Breast epithelium (tissue), 4 donors: ENCODE results near the gene ZMIZ1. TPM values are rescaled to one million over a fixed set of nuclear protein-coding genes. Genes with fewer than 3 reads are reported as not detected.

Experiments used
- DNase-seq, 2 donors: peaks; one replicate each; pipeline ENCODE4 v3.0.0-alpha.2; 2019; ENCODE audit warnings: low spot score in 2 of 2
- H3K27ac ChIP-seq, 2 donors: fragments of 200-600 bp; sonication (generic) in 1 of 2; one replicate each; pipeline ENCODE4 v1.5.1; 2016 to 2019; ENCODE audit warnings: mild to moderate bottlenecking in 1 of 2
- H3K27me3 ChIP-seq, 2 donors: fragments of 200-600 bp; sonication (generic) in 1 of 2; one replicate each; pipeline versions ENCODE4 v1.5.1 to v1.6.0; 2017 to 2019; ENCODE audit warnings: control low read depth in 1 of 2, mild to moderate bottlenecking in 1 of 2
- H3K36me3 ChIP-seq: fragments of 200-600 bp; one replicate; pipeline ENCODE4 v1.5.1; 2019
- H3K4me1 ChIP-seq, 2 donors: fragments of 200-600 bp; sonication (generic); one replicate each; pipeline ENCODE4 v1.5.1; 2016 to 2019; ENCODE audit warnings: control low read depth in 1 of 2
- H3K4me3 ChIP-seq, 3 donors: fragments of 200-600 bp; sonication (generic); 1 replicate in 2 of 3; 2 replicates in 1 of 3; pipeline ENCODE4 v1.5.1; 2016 to 2019; ENCODE audit warnings: mild to moderate bottlenecking in 3 of 3, moderate library complexity in 2 of 3
- H3K9me3 ChIP-seq, 2 donors: fragments of 200-600 bp; sonication (generic) in 1 of 2; one replicate each; pipeline ENCODE4 v1.5.1; 2016 to 2019; ENCODE audit warnings: control low read depth in 1 of 2
- POLR2A ChIP-seq: fragments of 450-650 bp; IDR thresholded peaks from one replicate; pipeline ENCODE4 v1.6.1; 2016; ENCODE audit warnings: antibody characterized with exemption, mild to moderate bottlenecking, moderate library complexity
- POLR2AphosphoS5 ChIP-seq, 3 donors: sonication (generic); formaldehyde crosslinking; IDR thresholded peaks; one replicate each; pipeline ENCODE4 v1.6.1; 2017; ENCODE audit warnings: antibody characterized with exemption in 3 of 3
- intact Hi-C: fragments of 100-400 bp; cut with DNase I; formaldehyde crosslinking; loops from one replicate; pipeline ENCODE4 v1.15.1; 2023; ENCODE audit warnings: low total_unique reads
- total RNA-seq, 3 donors: library from RNA; depleted of rRNA; stranded (reverse); fragments of >200 nt; gene quantifications; one replicate each; pipeline ENCODE4 v1.1.0, GENCODE V29; 2016
- TF ChIP-seq, protein P1 (sequence below), 3 donors: fragments of 450-650 bp; IDR thresholded peaks; one replicate each; pipeline ENCODE4 v1.5.1; 2016 to 2017; ENCODE audit warnings: antibody characterized with exemption in 3 of 3, mild to moderate bottlenecking in 3 of 3, moderate library complexity in 3 of 3

ZMIZ1 gene
- total RNA-seq, 3 donors from 2014 or later, result 34.4 to 63.7 (median 39.8) TPM

- no peak overlapping the region for H3K4me3 ChIP-seq
- peak overlapping the region in 1 of 2 donors; percentile 19 for H3K27ac ChIP-seq
- H3K36me3 ChIP-seq, result peaks cover 14% of the 10 kb centered on the region
- TF ChIP-seq POLR2AphosphoS5 (IDR thresholded peaks at IDR 0.05) (no peak), POLR2A (no peak)
- TF ChIP-seq, protein P1, sequence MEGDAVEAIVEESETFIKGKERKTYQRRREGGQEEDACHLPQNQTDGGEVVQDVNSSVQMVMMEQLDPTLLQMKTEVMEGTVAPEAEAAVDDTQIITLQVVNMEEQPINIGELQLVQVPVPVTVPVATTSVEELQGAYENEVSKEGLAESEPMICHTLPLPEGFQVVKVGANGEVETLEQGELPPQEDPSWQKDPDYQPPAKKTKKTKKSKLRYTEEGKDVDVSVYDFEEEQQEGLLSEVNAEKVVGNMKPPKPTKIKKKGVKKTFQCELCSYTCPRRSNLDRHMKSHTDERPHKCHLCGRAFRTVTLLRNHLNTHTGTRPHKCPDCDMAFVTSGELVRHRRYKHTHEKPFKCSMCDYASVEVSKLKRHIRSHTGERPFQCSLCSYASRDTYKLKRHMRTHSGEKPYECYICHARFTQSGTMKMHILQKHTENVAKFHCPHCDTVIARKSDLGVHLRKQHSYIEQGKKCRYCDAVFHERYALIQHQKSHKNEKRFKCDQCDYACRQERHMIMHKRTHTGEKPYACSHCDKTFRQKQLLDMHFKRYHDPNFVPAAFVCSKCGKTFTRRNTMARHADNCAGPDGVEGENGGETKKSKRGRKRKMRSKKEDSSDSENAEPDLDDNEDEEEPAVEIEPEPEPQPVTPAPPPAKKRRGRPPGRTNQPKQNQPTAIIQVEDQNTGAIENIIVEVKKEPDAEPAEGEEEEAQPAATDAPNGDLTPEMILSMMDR (IDR thresholded peaks at IDR 0.05), result no peak
- H3K27me3 ChIP-seq, result no peaks in the 10 kb centered on the region
- no peaks in the 10 kb centered on the region for H3K4me1 ChIP-seq
- DNase-seq, result no peak
- intact Hi-C loops, result no loop called here
- no peaks in the 10 kb centered on the region for H3K9me3 ChIP-seq
Observed at GRCh38 chr10:79295563-79295962, 226.8 kb downstream of the ZMIZ1 start.

GRCh38 chr10:79296431-79296830 is 227.7 kb downstream of the ZMIZ1 start:
- H3K4me3 ChIP-seq, result no peak overlapping the region
- H3K36me3 ChIP-seq, result peaks cover 14% of the 10 kb centered on the region
- H3K4me1 ChIP-seq, result no peaks in the 10 kb centered on the region
- peak overlapping the region in 1 of 2 donors; percentile 19 for H3K27ac ChIP-seq
- no peaks in the 10 kb centered on the region for H3K9me3 ChIP-seq
- no peak for DNase-seq
- TF ChIP-seq POLR2A, result no peak
- no peak for TF ChIP-seq POLR2AphosphoS5 (IDR thresholded peaks at IDR 0.05)
- TF ChIP-seq, protein P1 (IDR thresholded peaks at IDR 0.05), result no peak
- H3K27me3 ChIP-seq, result no peaks in the 10 kb centered on the region
- intact Hi-C loops, result no loop called here

GRCh38 chr10:79298403-79299244 is 229.9 kb downstream of the ZMIZ1 start:
- no peak overlapping the region for H3K4me3 ChIP-seq
- TF ChIP-seq, protein P1 (IDR thresholded peaks at IDR 0.05), result no peak
- TF ChIP-seq POLR2AphosphoS5 (IDR thresholded peaks at IDR 0.05), result no peak
- no peak for TF ChIP-seq POLR2A
- H3K27me3 ChIP-seq, result no peaks in the 10 kb centered on the region
- no peaks in the 10 kb centered on the region for H3K4me1 ChIP-seq
- H3K36me3 ChIP-seq, result peaks cover 5% of the 10 kb centered on the region
- intact Hi-C loops, result no loop called here
- H3K27ac ChIP-seq, result peak overlapping the region in 1 of 2 donors; percentile 32
- DNase-seq, result no peak
- H3K9me3 ChIP-seq, result no peaks in the 10 kb centered on the region

GRCh38 chr10:79299397-79300241 is 230.9 kb downstream of the ZMIZ1 start:
- H3K27ac ChIP-seq, result peak overlapping the region in 1 of 2 donors; percentile 32
- H3K36me3 ChIP-seq, result peaks cover 9% of the 10 kb centered on the region
- intact Hi-C loops, result no loop called here
- H3K9me3 ChIP-seq, result no peaks in the 10 kb centered on the region
- no peaks in the 10 kb centered on the region for H3K27me3 ChIP-seq
- H3K4me1 ChIP-seq, result no peaks in the 10 kb centered on the region
- H3K4me3 ChIP-seq, result no peak overlapping the region
- no peak for TF ChIP-seq POLR2A
- TF ChIP-seq POLR2AphosphoS5 (IDR thresholded peaks at IDR 0.05), result no peak
- TF ChIP-seq, protein P1 (IDR thresholded peaks at IDR 0.05), result no peak
- DNase-seq, result no peak

- no peak overlapping the region for H3K27ac ChIP-seq
- TF ChIP-seq POLR2A, result no peak
- TF ChIP-seq, protein P1 (IDR thresholded peaks at IDR 0.05), result no peak
- peaks cover 17% of the 10 kb centered on the region for H3K36me3 ChIP-seq
- H3K27me3 ChIP-seq, result no peaks in the 10 kb centered on the region
- no peaks in the 10 kb centered on the region for H3K4me1 ChIP-seq
- DNase-seq, result no peak
- intact Hi-C loops, result no loop called here
- H3K9me3 ChIP-seq, result no peaks in the 10 kb centered on the region
- no peak overlapping the region for H3K4me3 ChIP-seq
Observed at GRCh38 chr10:79300711-79301110, 231.9 kb downstream of the ZMIZ1 start.
